GM12878 (cell line): ENCODE measurements around the gene FCRLB. TPM values are rescaled to one million over a fixed set of nuclear protein-coding genes. Genes with fewer than 3 reads are reported as not detected.

Experiments used
- CHD4 ChIP-seq: fragments of 200-600 bp; sonication (generic); IDR thresholded peaks from 2 replicates; pipeline ENCODE4 v1.6.1; 2016; ENCODE audit warnings: mild to moderate bottlenecking
- EED ChIP-seq: sonication (generic); IDR thresholded peaks from 2 replicates; pipeline ENCODE4 v1.6.1; 2016; ENCODE audit warnings: antibody characterized with exemption, low read depth
- EGR1 ChIP-seq, 2 experiments: IDR thresholded peaks; 1 replicate in 1 of 2; 2 replicates in 1 of 2; pipeline ENCODE4 v1.6.1; 2011 to 2012; ENCODE audit warnings: low read depth in 2 of 2, low read length in 2 of 2, borderline replicate concordance in 1 of 2, mild to moderate bottlenecking in 1 of 2, moderate library complexity in 1 of 2
- ELK1 ChIP-seq: IDR thresholded peaks from 2 replicates; pipeline ENCODE4 v1.6.1; 2012; ENCODE audit warnings: low read depth, low read length, improper control_type of control experiment
- HDAC6 ChIP-seq: fragments of 200-600 bp; sonication (generic); IDR thresholded peaks from one replicate; pipeline ENCODE4 v1.8.0; 2017; ENCODE audit warnings: antibody characterized with exemption; ENCODE audit not compliant: unreplicated experiment
- KAT2A ChIP-seq: conservative IDR thresholded peaks from 2 replicates; pipeline ENCODE4 v1.6.1; 2011; ENCODE audit warnings: low read depth, low read length; ENCODE audit not compliant: control insufficient read depth
- KDM1A ChIP-seq: fragments of 200-600 bp; sonication (generic); IDR thresholded peaks from 2 replicates; pipeline ENCODE4 v1.6.1; 2016; ENCODE audit warnings: borderline replicate concordance
- PAX5 ChIP-seq: IDR thresholded peaks from 2 replicates; pipeline ENCODE4 v1.6.1; 2011; ENCODE audit warnings: low read depth, low read length, borderline replicate concordance
- PAX8 ChIP-seq: fragments of 450-650 bp; IDR thresholded peaks from 2 replicates; pipeline ENCODE4 v1.6.1; 2017; ENCODE audit warnings: mild to moderate bottlenecking, moderate library complexity
- RAD51 ChIP-seq: fragments of 450-650 bp; IDR thresholded peaks from 2 replicates; pipeline ENCODE4 v1.6.1; 2016; ENCODE audit warnings: moderate library complexity, mild to moderate bottlenecking, inconsistent platforms
- RB1 ChIP-seq: fragments of 450-650 bp; formaldehyde crosslinking; IDR thresholded peaks from 2 replicates; pipeline ENCODE4 v1.6.1; 2017; ENCODE audit warnings: mild to moderate bottlenecking, borderline replicate concordance
- SPI1 ChIP-seq: IDR thresholded peaks from 2 replicates; pipeline ENCODE4 v1.6.1; 2011; ENCODE audit warnings: low read depth, mild to moderate bottlenecking, low read length, moderate library complexity, borderline replicate concordance; ENCODE audit not compliant: insufficient read depth
- STAT1 ChIP-seq: fragments of 450-650 bp; conservative IDR thresholded peaks from 2 replicates; pipeline ENCODE4 v1.6.1; 2014; ENCODE audit warnings: antibody characterized with exemption, mild to moderate bottlenecking
- TAF1 ChIP-seq: IDR thresholded peaks from 2 replicates; pipeline ENCODE4 v1.6.1; 2011; ENCODE audit warnings: mild to moderate bottlenecking, low read depth, low read length, borderline replicate concordance
- TCF12 ChIP-seq: IDR thresholded peaks from 2 replicates; pipeline ENCODE4 v1.6.1; 2011; ENCODE audit warnings: low read depth, mild to moderate bottlenecking, low read length
- TCF3 ChIP-seq: IDR thresholded peaks from 2 replicates; pipeline ENCODE4 v1.6.1; 2012; ENCODE audit warnings: low read depth, mild to moderate bottlenecking, low read length, borderline replicate concordance; ENCODE audit not compliant: insufficient read depth
- TCF7 ChIP-seq: IDR thresholded peaks from 2 replicates; pipeline ENCODE4 v1.6.1; 2014; ENCODE audit warnings: antibody characterized with exemption, borderline replicate concordance
- ZBTB40 ChIP-seq: fragments of 450-650 bp; IDR thresholded peaks from 2 replicates; pipeline ENCODE4 v1.6.1; 2016; ENCODE audit warnings: mild to moderate bottlenecking, moderate library complexity, borderline replicate concordance
- ZNF274 ChIP-seq: IDR thresholded peaks from one replicate; pipeline ENCODE4 v1.8.0; 2011; ENCODE audit not compliant: insufficient read length, insufficient read depth
- ZZZ3 ChIP-seq: IDR thresholded peaks from 2 replicates; pipeline ENCODE4 v1.6.1; 2011; ENCODE audit warnings: low read depth; ENCODE audit not compliant: control insufficient read depth, insufficient read length
- polyA plus RNA-seq, 11 experiments: library from polyadenylated mRNA; depleted of rRNA in 4 of 11; unstranded in 6 of 11; stranded (reverse) in 5 of 11; fragments of >200 nt; fragmentation: Nextera tagmentation in 4 of 11; fragmentation: Illumina TruSeq in 1 of 11; extraction: Ambion mirVana in 4 of 11; extraction: Trizol in 1 of 11; gene quantifications; 1 replicate in 1 of 11; 2 replicates in 10 of 11; pipeline versions ENCODE4 v1.2.1 to v1.2.3, GENCODE V29; 2011 to 2016; ENCODE audit warnings: inconsistent platforms in 2 of 11, missing spikeins in 2 of 11, low read depth in 1 of 11
- total RNA-seq, 4 experiments: library from RNA; depleted of rRNA in 3 of 4; stranded (reverse); fragments of >200 nt in 3 of 4; fragmentation: Illumina TruSeq in 1 of 4; extraction: Trizol in 1 of 4; gene quantifications; 2 replicates each; pipeline versions ENCODE4 v1.2.1 to v1.2.3, GENCODE V29; 2013 to 2021
- TF ChIP-seq, protein P1 (sequence below): IDR thresholded peaks from 2 replicates; pipeline ENCODE4 v1.6.1; 2011; ENCODE audit warnings: low read depth, mild to moderate bottlenecking, low read length, moderate library complexity, borderline replicate concordance; ENCODE audit errors: extremely low read depth
- TF ChIP-seq, protein P2 (sequence below): fragments of 450-650 bp; IDR thresholded peaks from 2 replicates; pipeline ENCODE4 v1.6.1; 2018; ENCODE audit warnings: borderline replicate concordance, mild to moderate bottlenecking; ENCODE audit not compliant: partially characterized antibody

The FCRLB gene
- total and polyA plus RNA-seq, 10 of the 15 experiments (the other 5 are each of a cell fraction or from before 2014, with no cell fraction given): 0.55 to 11.7 (median 5.6) TPM

GRCh38 chr1:161718559-161719324, 2.6 kb upstream of the FCRLB start (continued):
- TF ChIP-seq EGR1 (IDR thresholded peaks at IDR 0.05; ENCODE audit: borderline replicate concordance in 1 of 2, low read depth in 2 of 2, low read length in 2 of 2): no peak
- TF ChIP-seq, protein P1, sequence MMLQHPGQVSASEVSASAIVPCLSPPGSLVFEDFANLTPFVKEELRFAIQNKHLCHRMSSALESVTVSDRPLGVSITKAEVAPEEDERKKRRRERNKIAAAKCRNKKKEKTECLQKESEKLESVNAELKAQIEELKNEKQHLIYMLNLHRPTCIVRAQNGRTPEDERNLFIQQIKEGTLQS: no peak
- TF ChIP-seq SPI1: peak; percentile 99
- TF ChIP-seq TCF3: no peak
- no peak for TF ChIP-seq RAD51
- TF ChIP-seq ZBTB40: no peak
- TF ChIP-seq PAX5: 0 out of 2 replicates have a peak, but pooled peaks have one; percentile 9
- no peak for TF ChIP-seq TCF7
- no peak for TF ChIP-seq ELK1
- TF ChIP-seq PAX8: no peak
- TF ChIP-seq ZNF274: no peak
- TF ChIP-seq, protein P2, sequence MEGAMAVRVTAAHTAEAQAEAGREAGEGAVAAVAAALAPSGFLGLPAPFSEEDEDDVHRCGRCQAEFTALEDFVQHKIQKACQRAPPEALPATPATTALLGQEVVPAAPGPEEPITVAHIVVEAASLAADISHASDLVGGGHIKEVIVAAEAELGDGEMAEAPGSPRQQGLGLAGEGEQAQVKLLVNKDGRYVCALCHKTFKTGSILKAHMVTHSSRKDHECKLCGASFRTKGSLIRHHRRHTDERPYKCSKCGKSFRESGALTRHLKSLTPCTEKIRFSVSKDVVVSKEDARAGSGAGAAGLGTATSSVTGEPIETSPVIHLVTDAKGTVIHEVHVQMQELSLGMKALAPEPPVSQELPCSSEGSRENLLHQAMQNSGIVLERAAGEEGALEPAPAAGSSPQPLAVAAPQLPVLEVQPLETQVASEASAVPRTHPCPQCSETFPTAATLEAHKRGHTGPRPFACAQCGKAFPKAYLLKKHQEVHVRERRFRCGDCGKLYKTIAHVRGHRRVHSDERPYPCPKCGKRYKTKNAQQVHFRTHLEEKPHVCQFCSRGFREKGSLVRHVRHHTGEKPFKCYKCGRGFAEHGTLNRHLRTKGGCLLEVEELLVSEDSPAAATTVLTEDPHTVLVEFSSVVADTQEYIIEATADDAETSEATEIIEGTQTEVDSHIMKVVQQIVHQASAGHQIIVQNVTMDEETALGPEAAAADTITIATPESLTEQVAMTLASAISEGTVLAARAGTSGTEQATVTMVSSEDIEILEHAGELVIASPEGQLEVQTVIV: no peak
- TF ChIP-seq ZZZ3: no peak
- TF ChIP-seq RB1: no peak
- no peak for TF ChIP-seq TAF1
- TF ChIP-seq KDM1A: no peak
- no peak for TF ChIP-seq HDAC6
- no peak for TF ChIP-seq TCF12
- peak; percentile 90 for TF ChIP-seq EED
- no peak for TF ChIP-seq CHD4
- no peak for TF ChIP-seq STAT1
- no peak for TF ChIP-seq KAT2A
